GM10847 (cell line): ENCODE results near the gene GOLM1.

Experiments
- POLR2A ChIP-seq: IDR thresholded peaks from 2 replicates; pipeline ENCODE4 v1.6.1; 2011; ENCODE audit not compliant: insufficient read length; ENCODE audit errors: extremely low read depth

Gene GOLM1, protein sequence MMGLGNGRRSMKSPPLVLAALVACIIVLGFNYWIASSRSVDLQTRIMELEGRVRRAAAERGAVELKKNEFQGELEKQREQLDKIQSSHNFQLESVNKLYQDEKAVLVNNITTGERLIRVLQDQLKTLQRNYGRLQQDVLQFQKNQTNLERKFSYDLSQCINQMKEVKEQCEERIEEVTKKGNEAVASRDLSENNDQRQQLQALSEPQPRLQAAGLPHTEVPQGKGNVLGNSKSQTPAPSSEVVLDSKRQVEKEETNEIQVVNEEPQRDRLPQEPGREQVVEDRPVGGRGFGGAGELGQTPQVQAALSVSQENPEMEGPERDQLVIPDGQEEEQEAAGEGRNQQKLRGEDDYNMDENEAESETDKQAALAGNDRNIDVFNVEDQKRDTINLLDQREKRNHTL

GRCh38 chr9:86098824-86099700, at the start of gene GOLM1:
Gene GOLM1, minus strand, starts transcription at chr9:86099558. Its CDS starts 20,238 bp downstream, at chr9:86079320.
- TF ChIP-seq POLR2A = no peak

DNA sequence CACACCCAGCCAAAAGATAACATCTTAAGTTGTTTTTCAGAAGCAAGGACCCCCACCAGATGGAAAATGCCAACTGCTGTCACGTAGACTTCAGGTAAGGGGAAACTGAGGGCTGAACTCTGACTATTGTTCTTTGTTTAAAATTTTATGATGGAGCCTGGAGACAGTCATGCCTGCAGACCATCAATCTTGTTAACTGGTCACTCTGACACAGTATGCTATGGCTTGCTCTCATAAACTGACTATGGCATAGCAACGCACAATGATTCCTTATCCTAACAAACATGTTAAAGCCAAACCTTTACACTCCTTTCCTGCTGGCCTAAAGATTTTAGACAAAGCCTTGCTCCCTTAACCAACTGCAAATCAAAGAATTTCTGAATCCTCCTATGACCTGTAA, 43.6 kb upstream of the GOLM1 start:
- no peak for TF ChIP-seq POLR2A

DNA sequence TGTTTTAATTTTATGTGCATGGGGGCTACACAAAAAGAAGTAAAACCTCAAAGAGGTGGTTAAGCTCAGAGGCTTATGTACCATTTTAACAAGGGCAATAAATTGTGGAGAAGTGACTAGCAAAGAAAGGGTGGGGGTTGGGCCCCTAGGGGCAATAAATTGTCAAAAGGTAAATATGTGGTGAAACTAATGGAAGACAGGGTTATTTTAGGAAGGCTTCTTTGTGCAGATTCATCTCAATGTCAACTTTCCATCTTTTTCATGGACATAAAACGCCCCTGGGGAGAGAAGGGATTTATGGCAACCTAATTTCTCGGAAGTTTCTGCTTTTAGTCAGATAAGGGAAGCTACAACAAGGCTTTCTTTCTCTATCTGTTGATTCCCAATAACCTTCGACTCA, 42.5 kb upstream of the GOLM1 start:
- no peak for TF ChIP-seq POLR2A

GRCh38 chr9:86135371-86135770, 36.0 kb upstream of the GOLM1 start:
- no peak for TF ChIP-seq POLR2A

DNA sequence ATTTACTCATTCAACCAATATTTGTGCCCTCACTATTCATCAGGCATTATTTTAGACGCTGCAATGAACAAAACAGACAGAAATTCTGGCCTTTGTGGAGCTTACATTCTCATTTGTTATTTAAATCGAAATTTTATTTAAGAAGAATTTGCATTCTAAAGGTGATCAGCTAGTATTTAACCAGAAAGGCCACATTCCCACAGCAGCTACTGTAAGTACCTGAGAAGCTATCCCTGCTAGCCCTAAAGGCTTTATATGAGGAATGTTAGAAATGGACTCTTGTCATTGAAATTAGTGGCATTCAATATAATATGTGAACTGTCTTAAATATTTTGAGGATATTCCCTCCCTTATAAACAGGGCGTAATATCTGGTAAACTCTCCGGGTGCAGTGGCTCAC, 35.0 kb upstream of the GOLM1 start:
- no peak for TF ChIP-seq POLR2A

DNA sequence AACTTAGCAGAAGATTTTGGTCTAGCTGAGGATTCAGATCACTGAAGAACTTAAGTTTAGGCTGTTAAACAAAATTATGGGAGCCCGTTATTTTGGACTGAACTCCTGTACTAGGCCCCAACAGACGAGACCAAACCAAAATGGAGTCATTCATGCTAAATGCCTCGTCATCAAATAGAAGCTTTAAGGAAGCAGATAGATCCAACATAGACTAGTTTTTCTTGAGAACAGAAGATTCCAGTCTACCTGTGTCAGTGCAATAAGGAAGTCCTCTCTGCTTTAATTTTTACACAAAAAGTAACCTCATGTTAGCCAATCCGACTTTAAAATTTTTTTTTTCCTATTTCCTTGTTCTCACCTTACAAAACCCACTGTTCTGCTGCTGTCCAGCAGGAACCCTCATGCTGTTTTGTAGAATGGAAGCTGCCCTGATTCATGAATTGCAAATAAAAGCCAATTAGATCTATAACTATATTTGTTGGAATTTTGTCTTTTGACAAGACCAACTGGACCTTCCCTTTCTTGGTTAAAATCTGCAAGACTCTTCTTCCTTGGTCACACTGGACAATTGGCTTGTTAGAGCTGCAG, 29.0 kb upstream of the GOLM1 start:
- no peak for TF ChIP-seq POLR2A

- TF ChIP-seq POLR2A = no peak
Measured at GRCh38 chr9:86126998-86127972, 27.9 kb upstream of the GOLM1 start.

GRCh38 chr9:86122311-86122710, 23.0 kb upstream of the GOLM1 start:
- no peak for TF ChIP-seq POLR2A

GRCh38 chr9:86119457-86119856, 20.1 kb upstream of the GOLM1 start:
- no peak for TF ChIP-seq POLR2A

DNA sequence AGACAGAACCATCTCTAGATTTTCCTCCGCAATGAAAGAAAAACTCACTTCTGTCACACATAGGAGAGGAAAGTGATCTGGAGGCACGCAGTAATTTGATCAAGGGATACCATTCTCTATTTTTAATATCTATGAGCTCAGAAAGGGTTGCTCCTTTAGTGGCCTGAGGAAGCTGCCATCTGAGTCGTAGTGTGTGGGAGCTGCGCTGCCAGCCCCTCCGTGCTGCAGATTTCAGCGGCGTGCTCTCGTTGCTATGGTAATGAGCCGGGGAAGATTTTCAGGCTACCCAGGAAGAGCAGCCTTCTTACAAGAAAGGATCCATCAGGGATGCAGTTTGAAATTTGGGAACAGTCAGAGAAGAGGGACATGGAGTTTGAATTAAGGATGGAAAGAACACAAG, 17.1 kb upstream of the GOLM1 start:
- no peak for TF ChIP-seq POLR2A

DNA sequence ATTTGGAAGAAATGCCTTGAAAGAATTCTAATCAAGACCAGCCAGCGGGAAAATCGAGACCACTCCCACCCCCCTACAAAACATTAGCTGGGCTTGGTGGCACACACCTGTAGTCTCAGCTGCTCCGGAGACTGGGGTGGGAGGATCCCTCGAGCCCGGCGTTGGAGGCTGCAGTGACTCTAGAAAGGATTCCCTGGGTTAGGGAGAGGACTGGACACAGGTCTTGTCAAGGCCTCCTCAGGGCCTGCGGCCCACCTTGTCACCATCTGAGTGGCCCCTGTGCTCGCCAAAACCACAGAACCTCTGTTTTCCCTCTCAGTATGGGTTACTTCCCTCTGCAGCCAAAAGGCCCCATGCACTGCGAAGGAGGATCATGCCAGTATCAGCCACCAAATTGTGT, 16.5 kb upstream of the GOLM1 start:
- no peak for TF ChIP-seq POLR2A

DNA sequence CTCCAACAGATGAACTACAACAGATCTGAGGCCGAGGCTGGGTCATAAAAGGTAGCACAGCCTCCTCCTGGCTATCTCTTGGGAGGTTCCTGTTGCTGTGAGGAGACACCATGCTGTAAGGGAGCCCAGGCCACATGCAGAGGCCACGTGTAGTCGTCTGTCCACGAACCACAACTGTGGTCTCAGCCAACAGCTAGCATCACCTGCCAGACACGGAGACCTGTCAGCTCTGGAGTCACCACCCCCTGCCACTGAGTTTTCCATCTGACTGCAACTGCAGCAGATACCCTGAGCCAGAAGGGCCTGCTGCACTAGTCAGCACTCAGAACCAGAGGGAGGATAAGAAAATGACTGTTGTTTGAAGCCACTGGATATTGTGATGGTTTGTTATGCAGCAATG, 12.7 kb upstream of the GOLM1 start:
- TF ChIP-seq POLR2A = no peak

DNA sequence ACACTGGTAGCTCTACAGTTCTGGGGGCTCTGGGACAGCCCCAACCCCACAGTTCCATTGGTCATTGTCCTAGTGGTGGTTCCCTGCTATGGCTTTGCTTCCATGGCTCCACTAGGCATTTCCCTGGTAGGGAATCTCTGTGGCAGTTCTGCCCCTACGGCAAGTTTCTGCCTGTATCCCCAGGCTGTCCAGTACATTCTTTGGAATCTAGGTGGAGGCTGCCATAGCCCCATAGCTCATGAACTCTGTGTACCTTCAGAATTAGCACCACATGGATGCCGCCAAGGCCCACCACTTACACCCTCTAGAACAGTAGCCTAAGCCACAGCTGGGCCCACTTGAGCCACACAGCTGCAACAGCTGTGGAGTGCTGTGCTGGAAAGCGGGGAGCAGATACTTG, 3.3 kb upstream of the GOLM1 start:
- no peak for TF ChIP-seq POLR2A

- no peak for TF ChIP-seq POLR2A
Measured at GRCh38 chr9:86099701-86100364, 475 bp upstream of the GOLM1 start.
